Stimulated activated CD4-positive, alpha-beta T cell treated with anti-CD3 and anti-CD28 coated beads, Interleukin-12 subunit alpha, Interleukin-12 subunit beta, amount 100 ng/mL, for 24 hours (primary cell): ENCODE data around the gene SUMF2.
A peak's percentile ranks its signal among the peaks of the same experiment; 100 is the strongest.
"Not testable (repeated sequence)": the region's sequence is repeated elsewhere in the genome, so short reads cannot be mapped to it uniquely, and the experiment has no call there.

Experiments used
- DNase-seq, 2 experiments: peaks; one replicate each; pipeline ENCODE4 v3.0.0-alpha.2; 2020; ENCODE audit warnings: low read depth in 2 of 2

Gene SUMF2

DNA sequence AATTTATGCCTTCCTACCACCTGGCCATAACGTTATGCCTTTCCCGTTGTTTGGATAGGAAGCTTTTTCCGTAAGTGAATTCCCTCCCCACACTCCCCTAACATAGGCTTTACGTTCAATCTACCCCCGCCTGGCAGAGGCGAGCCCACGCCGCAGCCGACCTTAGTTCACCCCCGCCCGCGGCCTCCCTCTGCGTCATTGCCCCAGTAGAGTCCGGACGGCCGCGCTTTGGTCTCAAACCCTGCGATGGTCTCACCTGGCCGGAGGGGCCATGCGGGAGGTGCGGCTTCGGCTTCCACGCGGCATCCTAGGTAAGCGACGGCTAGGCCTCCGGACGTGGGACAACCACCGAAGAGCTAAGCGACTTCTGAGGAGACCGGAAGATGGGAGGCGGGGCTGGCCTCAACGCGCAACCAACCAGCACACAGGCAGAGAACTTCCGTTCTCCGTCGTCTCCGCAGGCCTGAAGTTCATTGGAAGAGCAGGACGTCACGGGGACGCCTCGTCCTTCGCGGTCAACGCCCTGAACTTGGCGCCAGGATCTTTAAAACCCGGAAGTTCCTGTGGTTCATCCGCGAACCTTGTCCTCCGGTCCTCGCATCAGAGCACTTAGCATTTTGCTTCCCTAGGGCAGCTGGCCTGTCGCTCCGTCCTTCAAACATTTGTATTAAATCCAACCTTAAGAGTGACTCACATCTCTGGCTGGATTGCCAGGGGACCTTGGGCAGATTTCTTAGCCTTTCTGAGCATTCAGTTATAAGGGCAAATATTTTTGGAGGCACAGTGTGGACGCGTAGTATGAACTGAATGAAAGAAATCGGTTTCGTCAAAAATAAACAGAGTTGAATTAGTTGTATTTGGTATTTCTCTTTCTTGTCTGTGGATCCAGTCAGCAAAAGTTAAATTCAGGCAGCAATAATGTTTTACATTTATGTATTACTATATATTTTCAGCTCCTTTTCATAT is 42.3 kb downstream of the SUMF2 start, which contains the start of gene CHCHD2:
TSS of gene CHCHD2 (minus strand) at position 369 of the 966 bp plus-strand sequence. CDS start at position 306, 63 bp downstream.
- DNase-seq = peak; percentile 85 to 88

DNA sequence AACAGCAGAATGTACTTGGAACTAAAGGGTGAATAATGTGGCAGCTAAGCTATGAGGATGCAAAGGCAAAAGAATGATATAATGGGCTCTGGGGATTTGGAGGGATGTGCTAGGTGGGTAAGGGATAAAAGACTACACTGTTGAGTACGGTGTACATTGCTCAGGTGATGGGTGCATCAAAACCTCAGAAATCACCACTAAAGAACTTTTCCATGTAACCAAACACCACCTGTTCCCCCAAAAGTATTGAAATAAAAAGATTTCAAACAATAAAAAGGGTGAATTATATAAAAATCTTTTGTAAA is 43.8 kb downstream of the SUMF2 start:
- DNase-seq = no peak

GRCh38 chr7:56110611-56111010 is 46.5 kb downstream of the SUMF2 start:
- DNase-seq = no peak

- DNase-seq = not testable (repeated sequence)
These were observed 48.2 kb downstream of the SUMF2 start for GRCh38 chr7:56112244-56112643.

- no peak for DNase-seq
These were observed 51.9 kb downstream of the SUMF2 start, which contains the start of gene NUPR2 for GRCh38 chr7:56115852-56116538. Gene NUPR2, minus strand, starts transcription at chr7:56116417. Its CDS starts 103 bp downstream, at chr7:56116314.

- no peak for DNase-seq
These were observed 57.4 kb downstream of the SUMF2 start for GRCh38 chr7:56121440-56121839.

GRCh38 chr7:56124981-56125380 is 60.9 kb downstream of the SUMF2 start:
- DNase-seq = no peak

DNA sequence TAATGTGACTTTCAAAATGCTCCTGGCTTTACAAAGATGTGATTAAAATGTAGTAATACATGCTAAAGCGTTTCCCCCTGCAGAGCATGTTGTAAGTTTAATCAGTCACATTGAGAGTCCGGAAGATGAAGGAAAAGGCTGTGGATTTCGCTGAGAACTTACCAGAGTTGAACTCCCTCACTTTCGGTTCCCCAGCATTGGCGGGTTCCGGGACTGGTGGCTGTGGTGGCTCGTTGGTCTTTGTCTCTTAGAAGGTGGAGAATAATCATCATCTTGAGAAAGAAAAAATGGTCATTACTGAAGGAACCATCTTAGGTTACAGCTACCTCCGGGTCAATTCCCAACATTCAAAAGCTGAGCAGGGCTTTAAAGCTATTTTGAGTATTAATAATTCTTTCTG is 61.7 kb downstream of the SUMF2 start:
- no peak for DNase-seq

DNA sequence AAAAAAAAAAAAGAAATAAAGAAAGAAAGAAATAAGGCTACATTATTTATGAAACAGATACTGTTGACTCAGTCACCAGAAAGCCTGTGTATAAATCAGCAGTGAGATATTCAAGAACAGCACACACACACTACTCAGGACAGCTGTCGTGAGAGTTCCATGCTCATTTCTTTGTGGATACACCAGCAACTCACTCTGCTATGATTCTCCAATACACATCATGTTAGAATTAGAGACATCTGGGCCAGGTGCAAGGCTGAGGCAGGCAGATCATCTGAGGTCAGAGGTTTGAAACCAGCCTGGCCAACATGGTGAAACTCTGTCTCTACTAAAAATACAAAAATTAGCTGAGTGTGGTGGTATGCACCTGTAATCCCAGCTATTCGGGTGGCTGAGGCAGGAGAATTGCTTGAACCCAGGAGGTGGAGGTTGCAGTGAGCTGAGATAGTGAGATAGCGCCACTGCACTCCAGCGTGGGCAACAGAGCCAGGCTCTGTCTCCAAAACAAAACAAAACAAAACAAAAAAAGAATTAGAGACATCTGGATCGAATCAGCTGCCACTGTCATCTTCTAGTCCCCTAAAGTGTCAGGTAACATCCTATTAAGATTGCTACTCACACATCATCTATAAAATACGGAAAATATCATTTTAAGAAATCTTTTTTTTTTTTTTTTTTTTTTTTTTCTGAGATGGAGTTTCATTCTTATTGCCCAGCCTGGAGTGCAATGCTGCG is 63.3 kb downstream of the SUMF2 start:
- no peak for DNase-seq
